Ovary (tissue), 3 donors: ENCODE data around the gene SIDT1.

Experiments
- POLR2A ChIP-seq: fragments of 450-650 bp; IDR thresholded peaks from one replicate; pipeline ENCODE4 v1.6.1; 2017; ENCODE audit warnings: antibody characterized with exemption, mild to moderate bottlenecking, moderate library complexity
- TF ChIP-seq, protein P1 (sequence below), 3 donors: fragments of 450-650 bp in 2 of 3; fragments of 200-600 bp in 1 of 3; IDR thresholded peaks; one replicate each; pipeline versions ENCODE4 v1.5.1 to v1.8.0; 2016 to 2022; ENCODE audit warnings: antibody characterized with exemption in 3 of 3, mild to moderate bottlenecking in 1 of 3
- donor health status: DM: no; HTN: no; CAD: no.

DNA sequence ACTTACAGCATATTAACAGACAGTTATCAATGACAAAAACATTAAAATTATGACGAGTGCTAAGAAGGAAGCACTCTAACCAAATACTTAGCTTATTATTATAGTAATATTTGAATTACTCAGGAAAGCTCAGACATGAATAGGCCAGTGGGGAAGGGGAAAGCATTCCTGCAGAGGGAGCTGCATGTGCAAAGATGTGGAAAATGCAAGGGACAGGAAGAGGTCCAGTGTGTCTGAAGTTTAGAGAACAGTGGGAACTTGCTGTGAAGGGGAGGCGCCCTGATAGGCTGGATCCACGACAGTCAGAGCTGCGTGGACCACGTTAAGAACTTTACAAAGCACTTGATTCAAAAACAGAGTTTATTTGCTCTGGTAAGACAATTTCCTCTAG is 16.2 kb upstream of the SIDT1 start:
- TF ChIP-seq, protein P1, sequence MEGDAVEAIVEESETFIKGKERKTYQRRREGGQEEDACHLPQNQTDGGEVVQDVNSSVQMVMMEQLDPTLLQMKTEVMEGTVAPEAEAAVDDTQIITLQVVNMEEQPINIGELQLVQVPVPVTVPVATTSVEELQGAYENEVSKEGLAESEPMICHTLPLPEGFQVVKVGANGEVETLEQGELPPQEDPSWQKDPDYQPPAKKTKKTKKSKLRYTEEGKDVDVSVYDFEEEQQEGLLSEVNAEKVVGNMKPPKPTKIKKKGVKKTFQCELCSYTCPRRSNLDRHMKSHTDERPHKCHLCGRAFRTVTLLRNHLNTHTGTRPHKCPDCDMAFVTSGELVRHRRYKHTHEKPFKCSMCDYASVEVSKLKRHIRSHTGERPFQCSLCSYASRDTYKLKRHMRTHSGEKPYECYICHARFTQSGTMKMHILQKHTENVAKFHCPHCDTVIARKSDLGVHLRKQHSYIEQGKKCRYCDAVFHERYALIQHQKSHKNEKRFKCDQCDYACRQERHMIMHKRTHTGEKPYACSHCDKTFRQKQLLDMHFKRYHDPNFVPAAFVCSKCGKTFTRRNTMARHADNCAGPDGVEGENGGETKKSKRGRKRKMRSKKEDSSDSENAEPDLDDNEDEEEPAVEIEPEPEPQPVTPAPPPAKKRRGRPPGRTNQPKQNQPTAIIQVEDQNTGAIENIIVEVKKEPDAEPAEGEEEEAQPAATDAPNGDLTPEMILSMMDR (IDR thresholded peaks at IDR 0.05) = no peak
- TF ChIP-seq POLR2A = no peak
